HCT116 (cell line): Measurements from ENCODE around the gene SLC4A4.

Experiments used
- POLR2AphosphoS5 ChIP-seq: IDR thresholded peaks from 2 replicates; pipeline ENCODE4 v1.6.1; 2011; ENCODE audit warnings: mild to moderate bottlenecking, low read depth, low read length, moderate library complexity
- RAD21 ChIP-seq: IDR thresholded peaks from 2 replicates; pipeline ENCODE4 v1.6.1; 2012; ENCODE audit warnings: low read depth, mild to moderate bottlenecking
- YY1 ChIP-seq: IDR thresholded peaks from 2 replicates; pipeline ENCODE4 v1.6.1; 2011; ENCODE audit warnings: low read length, low read depth, moderate library complexity, mild to moderate bottlenecking; ENCODE audit not compliant: insufficient replicate concordance; ENCODE audit errors: extremely low read depth
- TF ChIP-seq, protein P1 (sequence below), 3 experiments: fragments of 200-600 bp in 1 of 3; sonication (generic) in 1 of 3; IDR thresholded peaks in 2 of 3; conservative IDR thresholded peaks in 1 of 3; 2 replicates each; pipeline ENCODE4 v1.5.1; 2012 to 2017; ENCODE audit warnings: low read depth in 2 of 3, low read length in 2 of 3, antibody characterized with exemption in 1 of 3, borderline replicate concordance in 1 of 3, control low read depth in 1 of 3, mild to moderate bottlenecking in 1 of 3, mixed read lengths in 1 of 3, mixed run types in 1 of 3, moderate library complexity in 1 of 3; ENCODE audit not compliant: insufficient read depth in 1 of 3
- TF ChIP-seq, protein P2 (sequence below): IDR thresholded peaks from 2 replicates; pipeline ENCODE4 v1.6.1; 2012

DNA sequence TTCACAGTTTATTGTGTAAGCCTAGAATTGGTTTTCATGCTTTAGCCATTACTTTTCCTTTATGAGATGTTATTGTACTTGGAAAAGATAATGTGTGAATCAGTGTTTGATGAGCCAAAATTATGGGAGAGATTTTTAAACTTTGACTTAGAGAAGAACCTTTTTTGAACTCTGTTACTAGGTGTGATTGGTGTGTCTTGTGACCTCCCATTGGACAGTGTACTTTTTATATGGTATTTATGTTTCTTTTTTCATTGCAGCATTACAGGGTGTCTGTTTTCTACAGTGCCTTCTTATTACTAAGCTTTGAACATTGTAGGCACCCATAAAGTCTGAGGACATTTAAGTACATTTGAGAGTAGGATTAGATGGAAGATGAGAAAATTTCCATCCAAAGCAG, 91.1 kb downstream of the SLC4A4 start:
- TF ChIP-seq, protein P1, sequence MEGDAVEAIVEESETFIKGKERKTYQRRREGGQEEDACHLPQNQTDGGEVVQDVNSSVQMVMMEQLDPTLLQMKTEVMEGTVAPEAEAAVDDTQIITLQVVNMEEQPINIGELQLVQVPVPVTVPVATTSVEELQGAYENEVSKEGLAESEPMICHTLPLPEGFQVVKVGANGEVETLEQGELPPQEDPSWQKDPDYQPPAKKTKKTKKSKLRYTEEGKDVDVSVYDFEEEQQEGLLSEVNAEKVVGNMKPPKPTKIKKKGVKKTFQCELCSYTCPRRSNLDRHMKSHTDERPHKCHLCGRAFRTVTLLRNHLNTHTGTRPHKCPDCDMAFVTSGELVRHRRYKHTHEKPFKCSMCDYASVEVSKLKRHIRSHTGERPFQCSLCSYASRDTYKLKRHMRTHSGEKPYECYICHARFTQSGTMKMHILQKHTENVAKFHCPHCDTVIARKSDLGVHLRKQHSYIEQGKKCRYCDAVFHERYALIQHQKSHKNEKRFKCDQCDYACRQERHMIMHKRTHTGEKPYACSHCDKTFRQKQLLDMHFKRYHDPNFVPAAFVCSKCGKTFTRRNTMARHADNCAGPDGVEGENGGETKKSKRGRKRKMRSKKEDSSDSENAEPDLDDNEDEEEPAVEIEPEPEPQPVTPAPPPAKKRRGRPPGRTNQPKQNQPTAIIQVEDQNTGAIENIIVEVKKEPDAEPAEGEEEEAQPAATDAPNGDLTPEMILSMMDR (IDR thresholded peaks at IDR 0.05 in 2 of 3, conservative IDR thresholded peaks at IDR 0.05 in 1 of 3; ENCODE audit: borderline replicate concordance in 1 of 3, insufficient read depth in 1 of 3, low read depth in 2 of 3, low read length in 2 of 3): no peak
- TF ChIP-seq, protein P2, sequence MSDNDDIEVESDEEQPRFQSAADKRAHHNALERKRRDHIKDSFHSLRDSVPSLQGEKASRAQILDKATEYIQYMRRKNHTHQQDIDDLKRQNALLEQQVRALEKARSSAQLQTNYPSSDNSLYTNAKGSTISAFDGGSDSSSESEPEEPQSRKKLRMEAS: no peak
- TF ChIP-seq YY1 (no peak), POLR2AphosphoS5 (no peak), RAD21 (no peak)
